Measurements from ENCODE around the gene IDUA. TPM values are rescaled to one million over a fixed set of nuclear protein-coding genes. Genes with fewer than 3 reads are reported as not detected.
A peak's percentile ranks its signal among the peaks of the same experiment; 100 is the strongest.

The IDUA gene
- total RNA-seq, 4 donors from 2014 or later = 23.9 to 79.4 (median 52.9) TPM

GRCh38 chr4:1041147-1041935 is 54.5 kb downstream of the IDUA start:
- Histone ChIP-seq H3K9me3 (no peaks in the 10 kb centered on the region), H3K4me1 (peaks cover 0 to 95% (median 42%) of the 10 kb centered on the region in 4 donors), H3K36me3 (no peaks in the 10 kb centered on the region), H3K4me3 (no peak overlapping the region), H3K27me3 (no peaks in the 10 kb centered on the region), H3K27ac (peak overlapping the region in 1 of 4 donors; percentile 22)
- WGBS, 2 donors = 52 to 54% methylated on average over 22 to 36 of the region's 36 CpGs
- DNase-seq (ENCODE audit: low spot score in 2 of 2) = no peak
- no peak for TF ChIP-seq CTCF (IDR thresholded peaks at IDR 0.05)
- TF ChIP-seq POLR2A (IDR thresholded peaks at IDR 0.05) = no peak
- TF ChIP-seq EP300 (IDR thresholded peaks at IDR 0.05) = no peak

- Histone ChIP-seq H3K27me3 (no peaks in the 10 kb centered on the region), H3K4me3 (no peak overlapping the region), H3K27ac (peak overlapping the region in 1 of 4 donors; percentile 22), H3K4me1 (peaks cover 0 to 93% (median 42%) of the 10 kb centered on the region in 4 donors), H3K36me3 (no peaks in the 10 kb centered on the region), H3K9me3 (no peaks in the 10 kb centered on the region)
- 69% methylated on average over 8 of the region's 8 CpGs for WGBS, 2 donors
- TF ChIP-seq POLR2A (IDR thresholded peaks at IDR 0.05) = no peak
- TF ChIP-seq EP300 (IDR thresholded peaks at IDR 0.05) = no peak
- no peak for TF ChIP-seq CTCF (IDR thresholded peaks at IDR 0.05)
- DNase-seq (ENCODE audit: low spot score in 2 of 2) = no peak
Observed at GRCh38 chr4:1041936-1042330, 55.1 kb downstream of the IDUA start.

GRCh38 chr4:1042352-1043055 is 55.7 kb downstream of the IDUA start:
- no peaks in the 10 kb centered on the region for H3K27me3 ChIP-seq
- WGBS, 2 donors = 82 to 88% methylated on average over 17 of the region's 17 CpGs
- TF ChIP-seq CTCF (IDR thresholded peaks at IDR 0.05) = no peak
- no peak for TF ChIP-seq EP300 (IDR thresholded peaks at IDR 0.05)
- TF ChIP-seq POLR2A (IDR thresholded peaks at IDR 0.05) = no peak
- no peak overlapping the region for H3K4me3 ChIP-seq
- no peaks in the 10 kb centered on the region for H3K9me3 ChIP-seq
- peaks cover 0 to 93% (median 47%) of the 10 kb centered on the region in 4 donors for H3K4me1 ChIP-seq
- no peaks in the 10 kb centered on the region for H3K36me3 ChIP-seq
- no peak overlapping the region for H3K27ac ChIP-seq
- no peak for DNase-seq (ENCODE audit: low spot score in 2 of 2)

GRCh38 chr4:1043162-1043561 is 56.3 kb downstream of the IDUA start:
- no peaks in the 10 kb centered on the region for H3K27me3 ChIP-seq
- H3K36me3 ChIP-seq = no peaks in the 10 kb centered on the region
- H3K4me3 ChIP-seq = no peak overlapping the region
- peaks cover 0 to 93% (median 48%) of the 10 kb centered on the region in 4 donors for H3K4me1 ChIP-seq
- TF ChIP-seq EP300 (IDR thresholded peaks at IDR 0.05) = no peak
- no peak for TF ChIP-seq POLR2A (IDR thresholded peaks at IDR 0.05)
- no peak for TF ChIP-seq CTCF (IDR thresholded peaks at IDR 0.05)
- WGBS, 2 donors = 39 to 55% methylated on average over 7 of the region's 7 CpGs
- no peaks in the 10 kb centered on the region for H3K9me3 ChIP-seq
- DNase-seq (ENCODE audit: low spot score in 2 of 2) = no peak
- peak overlapping the region in 1 of 4 donors; percentile 82 for H3K27ac ChIP-seq

All from tibial nerve (tissue), 4 donors.